Measurements from ENCODE around the gene TOP2A. TPM values are rescaled to one million over a fixed set of nuclear protein-coding genes. Genes with fewer than 3 reads are reported as not detected.
"Not testable (repeated sequence)": the region's sequence is repeated elsewhere in the genome, so short reads cannot be mapped to it uniquely, and the experiment has no call there.

Gene TOP2A
- total and polyA plus RNA-seq, 7 donors, result 0.14 to 0.84 (median 0.32) TPM; not detected in 1

DNA sequence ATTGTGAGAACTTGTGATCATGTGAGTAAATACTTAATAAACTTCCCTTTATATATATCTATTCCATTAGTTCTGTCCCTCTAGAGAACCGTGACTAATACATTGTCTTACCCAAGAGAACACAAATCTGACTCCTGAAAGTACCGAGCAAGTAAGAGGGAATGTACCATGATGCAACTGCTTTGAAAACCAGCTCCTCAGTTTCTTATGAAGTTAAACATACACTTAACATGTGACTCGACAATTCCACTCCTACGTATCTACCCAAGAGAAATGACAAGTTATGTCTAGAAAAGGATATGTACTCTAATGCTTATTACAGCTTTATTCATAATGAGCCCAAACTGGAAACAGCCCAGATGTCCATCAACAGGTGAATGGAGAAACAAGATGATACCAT lies 44.4 kb downstream of the TOP2A start:
- DNase-seq (no peak), ATAC-seq (no peak)
- Histone ChIP-seq H3K27me3 (ENCODE audit: insufficient read depth in 3 of 3, low read length in 2 of 3) (peaks cover 0 to 5% (median 0%) of the 10 kb centered on the region in 3 donors), H3K36me3 (ENCODE audit: insufficient read depth in 1 of 2, low read depth in 1 of 2) (no peaks in the 10 kb centered on the region), H3K27ac (no peak overlapping the region), H3K9me3 (no peaks in the 10 kb centered on the region), H3K4me1 (no peaks in the 10 kb centered on the region), H3K4me3 (no peak overlapping the region)
- TF ChIP-seq, protein P1, sequence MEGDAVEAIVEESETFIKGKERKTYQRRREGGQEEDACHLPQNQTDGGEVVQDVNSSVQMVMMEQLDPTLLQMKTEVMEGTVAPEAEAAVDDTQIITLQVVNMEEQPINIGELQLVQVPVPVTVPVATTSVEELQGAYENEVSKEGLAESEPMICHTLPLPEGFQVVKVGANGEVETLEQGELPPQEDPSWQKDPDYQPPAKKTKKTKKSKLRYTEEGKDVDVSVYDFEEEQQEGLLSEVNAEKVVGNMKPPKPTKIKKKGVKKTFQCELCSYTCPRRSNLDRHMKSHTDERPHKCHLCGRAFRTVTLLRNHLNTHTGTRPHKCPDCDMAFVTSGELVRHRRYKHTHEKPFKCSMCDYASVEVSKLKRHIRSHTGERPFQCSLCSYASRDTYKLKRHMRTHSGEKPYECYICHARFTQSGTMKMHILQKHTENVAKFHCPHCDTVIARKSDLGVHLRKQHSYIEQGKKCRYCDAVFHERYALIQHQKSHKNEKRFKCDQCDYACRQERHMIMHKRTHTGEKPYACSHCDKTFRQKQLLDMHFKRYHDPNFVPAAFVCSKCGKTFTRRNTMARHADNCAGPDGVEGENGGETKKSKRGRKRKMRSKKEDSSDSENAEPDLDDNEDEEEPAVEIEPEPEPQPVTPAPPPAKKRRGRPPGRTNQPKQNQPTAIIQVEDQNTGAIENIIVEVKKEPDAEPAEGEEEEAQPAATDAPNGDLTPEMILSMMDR (IDR thresholded peaks at IDR 0.05), result no peak
- 73 to 83% (median 74%) methylated on average over 4 of the region's 4 CpGs for WGBS, 3 donors
- intact Hi-C loops (cut with DNase I), result no loop called here

DNA sequence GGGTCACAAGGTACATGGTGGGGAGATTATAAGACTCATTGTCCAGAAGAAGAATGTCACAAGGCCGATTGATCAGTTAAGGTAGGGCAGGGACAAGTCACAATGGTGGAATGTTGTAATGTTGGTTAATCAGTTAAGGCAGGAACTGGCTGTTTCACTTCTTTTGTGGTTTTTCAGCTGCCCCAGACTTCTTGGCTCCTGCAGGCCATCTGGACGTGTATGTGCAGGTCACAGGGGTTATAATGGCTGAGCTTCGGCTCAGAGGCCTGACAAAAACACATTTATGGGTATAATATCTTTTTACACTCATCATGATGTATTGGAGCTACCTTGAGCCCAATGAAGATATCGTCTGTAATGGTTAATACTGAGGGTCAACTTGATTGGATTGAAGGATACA lies 45.1 kb downstream of the TOP2A start:
- 57 to 60% (median 58%) methylated on average over 4 of the region's 4 CpGs for WGBS, 3 donors
- H3K4me1 ChIP-seq; H3K27ac ChIP-seq; intact Hi-C loops (cut with DNase I); H3K4me3 ChIP-seq; H3K36me3 ChIP-seq (ENCODE audit: insufficient read depth in 1 of 2, low read depth in 1 of 2); DNase-seq; ATAC-seq; H3K27me3 ChIP-seq (ENCODE audit: insufficient read depth in 3 of 3, low read length in 2 of 3); H3K9me3 ChIP-seq: not testable (repeated sequence)

DNA sequence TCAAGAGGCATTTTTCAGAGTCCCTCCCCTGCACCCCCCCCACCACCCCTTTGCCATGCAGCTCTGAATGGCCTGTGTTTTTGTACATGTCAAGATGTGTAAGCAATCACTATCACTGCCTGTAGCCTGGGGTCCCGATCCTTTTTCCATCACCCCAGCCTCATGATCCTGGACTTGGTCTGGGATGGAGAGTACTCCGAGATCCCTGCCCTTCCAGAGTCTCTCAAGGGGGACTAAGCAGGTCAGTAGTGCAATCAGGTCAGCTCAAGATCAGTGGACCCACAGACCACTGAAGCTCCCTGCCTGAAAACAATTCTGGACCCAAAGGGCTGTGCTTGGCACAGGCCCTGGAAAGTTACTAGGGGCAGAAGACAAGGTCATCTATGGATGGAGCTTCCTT lies 45.7 kb downstream of the TOP2A start:
- TF ChIP-seq, protein P1 (IDR thresholded peaks at IDR 0.05), result no peak
- WGBS, 3 donors, result 91 to 100% (median 95%) methylated on average over 2 of the region's 2 CpGs

DNA sequence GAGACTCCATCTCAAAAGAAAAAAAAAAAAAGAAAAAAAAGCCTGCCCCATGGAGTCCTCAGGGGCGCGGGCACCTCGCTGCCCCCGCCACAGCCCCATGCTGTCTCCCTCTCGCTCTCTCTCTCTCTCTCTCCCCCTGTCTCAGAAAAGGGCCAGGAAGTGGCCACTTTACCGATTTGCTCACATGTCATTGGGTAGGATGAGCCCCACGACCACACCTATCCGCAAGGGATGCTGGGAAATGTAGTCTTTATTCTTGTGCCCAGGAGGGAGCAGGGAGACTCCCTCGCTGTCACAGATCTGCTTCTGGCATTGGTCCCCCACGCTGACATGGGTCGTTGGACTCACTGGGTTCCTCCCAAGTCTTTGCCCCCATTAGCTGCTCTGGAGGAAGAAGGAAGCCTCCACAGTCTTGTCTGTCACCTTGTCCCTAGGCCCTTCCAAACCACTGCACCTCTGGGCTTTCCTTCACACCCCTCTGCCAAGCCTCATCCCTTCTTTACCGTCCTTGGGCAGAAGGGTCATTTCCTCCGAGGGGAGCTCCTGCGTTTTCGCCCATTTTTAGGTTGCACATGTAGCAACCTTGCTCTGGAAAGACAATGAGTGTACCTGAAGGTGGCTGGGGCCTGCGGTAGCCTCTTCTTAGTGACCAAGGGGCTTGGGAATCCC lies 46.3 kb downstream of the TOP2A start:
- Histone ChIP-seq H3K36me3 (ENCODE audit: insufficient read depth in 1 of 2, low read depth in 1 of 2) (no peaks in the 10 kb centered on the region), H3K9me3 (no peaks in the 10 kb centered on the region), H3K27ac (no peak overlapping the region), H3K27me3 (ENCODE audit: insufficient read depth in 3 of 3, low read length in 2 of 3) (peaks cover 0 to 5% (median 0%) of the 10 kb centered on the region in 3 donors), H3K4me3 (no peak overlapping the region), H3K4me1 (no peaks in the 10 kb centered on the region)
- ATAC-seq (peak in 1 of 4 donors; percentile 28), DNase-seq (no peak)
- 76 to 84% (median 80%) methylated on average over 14 to 16 of the region's 16 CpGs for WGBS, 3 donors
- intact Hi-C loops (cut with DNase I), result no loop called here
- TF ChIP-seq, protein P1 (IDR thresholded peaks at IDR 0.05), result no peak

More for the DNA sequence above, 45.7 kb downstream of the TOP2A start:
- intact Hi-C loops (cut with DNase I), result no loop called here
- H3K36me3 ChIP-seq (ENCODE audit: insufficient read depth in 1 of 2, low read depth in 1 of 2), result no peaks in the 10 kb centered on the region
- H3K4me3 ChIP-seq, result no peak overlapping the region
- peaks cover 0 to 5% (median 0%) of the 10 kb centered on the region in 3 donors for H3K27me3 ChIP-seq (ENCODE audit: insufficient read depth in 3 of 3, low read length in 2 of 3)
- H3K9me3 ChIP-seq, result no peaks in the 10 kb centered on the region
- H3K27ac ChIP-seq, result no peak overlapping the region
- H3K4me1 ChIP-seq, result no peaks in the 10 kb centered on the region
- no peak for ATAC-seq
- no peak for DNase-seq

DNA sequence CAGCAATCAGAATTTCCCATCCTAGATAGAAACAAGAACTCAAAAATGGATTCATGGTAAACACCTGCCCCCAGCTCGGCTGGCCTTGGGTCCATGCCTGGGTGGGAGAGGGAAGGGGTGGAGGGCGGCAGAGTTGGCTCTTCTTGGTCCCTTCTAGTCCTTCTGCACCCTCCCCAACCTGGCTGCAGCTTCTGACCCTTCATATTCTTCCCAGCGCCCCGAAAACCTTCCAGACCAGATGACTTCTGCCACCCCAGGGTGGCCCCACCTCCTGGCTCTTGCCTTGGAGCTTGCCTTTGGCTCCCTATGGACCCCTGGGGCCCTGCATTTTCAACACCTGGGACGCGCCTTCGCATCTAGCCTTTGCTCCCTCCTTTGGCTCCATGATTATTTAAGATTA lies 47.8 kb downstream of the TOP2A start:
- WGBS, 3 donors, result 85 to 91% (median 86%) methylated on average over 7 of the region's 7 CpGs
- Histone ChIP-seq H3K9me3 (no peaks in the 10 kb centered on the region), H3K4me3 (no peak overlapping the region), H3K36me3 (ENCODE audit: insufficient read depth in 1 of 2, low read depth in 1 of 2) (no peaks in the 10 kb centered on the region), H3K27me3 (ENCODE audit: insufficient read depth in 3 of 3, low read length in 2 of 3) (no peaks in the 10 kb centered on the region), H3K4me1 (no peaks in the 10 kb centered on the region), H3K27ac (no peak overlapping the region)
- intact Hi-C loops (cut with DNase I), result no loop called here
- no peak for ATAC-seq
- DNase-seq, result no peak
- TF ChIP-seq, protein P1 (IDR thresholded peaks at IDR 0.05), result no peak

DNA sequence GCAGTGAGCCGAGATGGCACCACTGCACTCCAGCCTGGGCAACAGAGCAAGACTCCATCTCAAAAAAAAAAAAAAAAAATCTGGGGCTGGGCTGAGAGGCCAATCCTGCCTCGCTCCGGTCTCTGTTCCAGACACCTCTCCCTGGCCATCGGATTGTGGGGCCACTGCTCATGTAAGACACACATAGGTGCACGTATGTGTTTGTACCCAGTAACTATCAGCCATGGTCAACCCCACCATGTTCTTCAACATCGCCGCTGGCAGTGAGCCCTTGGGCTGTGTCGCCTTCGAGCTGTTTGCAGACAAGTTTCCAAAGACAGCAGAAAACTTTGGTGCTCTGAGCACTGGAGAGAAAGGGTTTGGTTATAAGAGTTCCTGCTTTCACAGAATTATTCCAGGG lies 50.0 kb downstream of the TOP2A start:
- H3K36me3 ChIP-seq (ENCODE audit: insufficient read depth in 1 of 2, low read depth in 1 of 2); H3K4me3 ChIP-seq; H3K27ac ChIP-seq; H3K4me1 ChIP-seq; ATAC-seq; H3K9me3 ChIP-seq; DNase-seq; H3K27me3 ChIP-seq (ENCODE audit: insufficient read depth in 3 of 3, low read length in 2 of 3); intact Hi-C loops (cut with DNase I): not testable (repeated sequence)
- WGBS, 3 donors, result 87 to 95% (median 88%) methylated on average over 8 to 9 of the region's 9 CpGs
